Common myeloid progenitor, CD34-positive (primary cell): ENCODE results near the gene ACSM3.

Source experiments
- CTCF ChIA-PET: fragments of 350-600 bp; sonication (Branson Sonifier 250); formaldehyde crosslinking; loops from one replicate; lab custom pipeline; 2021; ENCODE audit warnings: antibody characterized with exemption; lab: Charles Lee
- POLR2A ChIA-PET: fragments of 350-600 bp; sonication (Branson Sonifier 250); formaldehyde crosslinking; loops from one replicate; lab custom pipeline; 2021; ENCODE audit warnings: antibody characterized with exemption; lab: Charles Lee
- DNase-seq, 3 donors: peaks; one replicate each; pipeline versions ENCODE4 v3.0.0 to v3.0.0-alpha.2; 2013
- H3K27ac ChIP-seq, 2 experiments: 1 replicate in 1 of 2; 2 replicates in 1 of 2; pipeline ENCODE4 v1.7.0; 2013; ENCODE audit warnings: inconsistent platforms in 2 of 2, low read length in 2 of 2, mild to moderate bottlenecking in 2 of 2, low read depth in 1 of 2, moderate library complexity in 1 of 2; ENCODE audit not compliant: severe bottlenecking in 2 of 2, insufficient read depth in 1 of 2, poor library complexity in 1 of 2
- H3K27me3 ChIP-seq, 5 experiments: replicated peaks in 2 of 5; 1 replicate in 3 of 5; 2 replicates in 2 of 5; pipeline versions ENCODE4 v1.6.1 to v1.7.0; 2013; ENCODE audit warnings: low read length in 4 of 5, mild to moderate bottlenecking in 2 of 5, moderate library complexity in 2 of 5, inconsistent platforms in 1 of 5; ENCODE audit not compliant: insufficient read depth in 5 of 5, control insufficient read depth in 4 of 5
- H3K36me3 ChIP-seq, 4 experiments: 1 replicate in 2 of 4; 2 replicates in 2 of 4; pipeline versions ENCODE4 v1.6.1 to v1.7.0; 2013; ENCODE audit warnings: low read length in 3 of 4, control low read depth in 1 of 4, mild to moderate bottlenecking in 1 of 4; ENCODE audit not compliant: control insufficient read depth in 4 of 4, insufficient read depth in 4 of 4
- H3K4me1 ChIP-seq, 4 experiments: 1 replicate in 3 of 4; 2 replicates in 1 of 4; pipeline versions ENCODE4 v1.6.1 to v1.7.1; 2013; ENCODE audit warnings: low read length in 3 of 4, mild to moderate bottlenecking in 3 of 4, control low read depth in 1 of 4, inconsistent platforms in 1 of 4, moderate library complexity in 1 of 4; ENCODE audit not compliant: control insufficient read depth in 4 of 4, insufficient read depth in 4 of 4; ENCODE audit errors: control extremely low read depth in 1 of 4
- H3K4me3 ChIP-seq, 7 experiments: 1 replicate in 4 of 7; 2 replicates in 3 of 7; pipeline versions ENCODE4 v1.5.1 to v1.7.0; 2013; ENCODE audit warnings: mild to moderate bottlenecking in 7 of 7, low read length in 6 of 7, moderate library complexity in 6 of 7, inconsistent platforms in 2 of 7, low read depth in 2 of 7, control low read depth in 1 of 7; ENCODE audit not compliant: insufficient read depth in 4 of 7, control insufficient read depth in 1 of 7; ENCODE audit errors: extremely low read depth in 1 of 7
- H3K9me3 ChIP-seq, 5 experiments: 1 replicate in 4 of 5; 2 replicates in 1 of 5; pipeline versions ENCODE4 v1.6.1 to v1.7.1; 2013; ENCODE audit warnings: low read length in 4 of 5, mild to moderate bottlenecking in 2 of 5, inconsistent platforms in 1 of 5, low read depth in 1 of 5, moderate library complexity in 1 of 5; ENCODE audit not compliant: control insufficient read depth in 4 of 5, insufficient read depth in 2 of 5; ENCODE audit errors: control extremely low read depth in 1 of 5
- WGBS: methylation state at CpG from one replicate; pipeline ENCODE4 v1.1.5; 2013; ENCODE audit not compliant: insufficient coverage; 5-methylcytosine and 5-hydroxymethylcytosine counted together

The ACSM3 gene

DNA sequence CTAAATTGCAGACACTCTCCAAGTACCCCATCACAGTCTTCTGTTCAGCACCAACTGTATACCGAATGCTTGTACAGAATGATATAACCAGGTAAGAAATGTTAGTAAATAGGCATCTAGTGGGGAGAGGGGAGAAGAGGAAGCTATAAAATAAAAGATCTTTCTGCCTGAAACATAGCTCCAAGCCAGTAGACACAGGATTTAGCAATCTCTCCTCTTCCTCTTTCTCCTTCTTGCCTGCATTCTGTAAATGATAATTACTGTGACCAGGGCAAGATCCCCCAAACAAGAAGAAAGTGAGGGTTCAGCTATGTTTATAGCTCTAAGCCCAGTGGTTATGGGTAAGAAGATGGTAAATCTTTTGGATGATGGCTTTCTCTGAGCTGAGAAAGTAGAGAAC lies 17.9 kb downstream of the ACSM3 start:
- ChIA-PET CTCF (interaction anchor here (1.7 to 2.3 kb wide), 3 partner anchors 10 to 41 kb away, joined by 5 to 7 read pairs (median 5); partner anchors contain the start of gene THUMPD1), POLR2A (no interaction called here)
- no CpG with 5 or more reads among the region's 1 CpG for WGBS
- H3K27ac ChIP-seq = no peak overlapping the region
- peaks cover 6 to 63% (median 16%) of the 10 kb centered on the region in 4 experiments for H3K36me3 ChIP-seq
- no peaks in the 10 kb centered on the region for H3K27me3 ChIP-seq
- H3K9me3 ChIP-seq = no peaks in the 10 kb centered on the region
- H3K4me3 ChIP-seq = no peak overlapping the region
- DNase-seq = no peak
- H3K4me1 ChIP-seq = peaks cover 0 to 5% (median 0%) of the 10 kb centered on the region in 4 experiments

DNA sequence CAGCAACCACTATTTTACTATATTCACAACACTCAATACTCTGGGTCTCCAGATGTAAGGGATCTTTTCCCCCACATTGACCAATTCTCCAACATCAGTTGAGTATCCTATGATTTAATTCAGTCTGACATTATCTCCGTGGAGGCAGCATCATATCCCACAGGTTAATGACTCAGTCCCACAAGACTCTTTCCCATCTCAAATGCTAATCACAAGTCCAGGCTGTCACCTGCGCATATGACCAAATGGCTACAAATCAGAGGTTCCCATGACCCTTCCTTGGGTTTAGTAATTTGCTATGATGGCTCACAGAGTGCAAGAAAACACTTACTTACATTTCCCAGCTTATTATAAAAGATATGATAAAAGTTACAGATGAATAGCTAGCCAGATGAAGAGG lies 18.7 kb downstream of the ACSM3 start:
- CTCF ChIA-PET = interaction anchor here (1.2 to 2.3 kb wide), 4 partner anchors 10 to 41 kb away, joined by 5 to 7 read pairs (median 6); partner anchors contain the start of gene THUMPD1
- Histone ChIP-seq H3K36me3 (peaks cover 6 to 61% (median 13%) of the 10 kb centered on the region in 4 experiments), H3K9me3 (no peaks in the 10 kb centered on the region), H3K27me3 (no peaks in the 10 kb centered on the region), H3K4me1 (peaks cover 0 to 5% (median 0%) of the 10 kb centered on the region in 4 experiments), H3K27ac (no peak overlapping the region), H3K4me3 (no peak overlapping the region)
- WGBS = 100% methylated on average over 1 of the region's 2 CpGs
- DNase-seq = no peak
- POLR2A ChIA-PET = no interaction called here

DNA sequence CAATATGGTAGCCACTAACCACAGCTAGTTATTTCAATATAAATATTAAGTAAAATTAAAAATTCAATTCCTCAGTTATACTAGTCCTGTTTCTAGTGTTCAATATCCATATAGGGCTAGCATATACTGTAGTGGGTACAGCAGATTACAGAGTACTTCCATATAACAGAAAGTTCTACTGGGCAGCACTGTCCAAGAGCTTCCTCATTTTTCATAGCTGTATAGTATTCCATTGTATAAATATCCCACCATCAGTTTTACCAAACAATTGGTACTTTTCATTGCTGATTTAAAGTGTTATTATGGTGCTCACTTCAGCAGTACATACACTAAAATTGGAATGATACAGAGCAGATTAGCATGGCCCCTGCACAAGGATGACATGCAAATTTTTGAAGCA lies 20.4 kb downstream of the ACSM3 start:
- Histone ChIP-seq H3K4me3 (no peak overlapping the region), H3K9me3 (no peaks in the 10 kb centered on the region), H3K4me1 (peaks cover 0 to 5% (median 0%) of the 10 kb centered on the region in 4 experiments), H3K36me3 (peaks cover 0 to 46% (median 8%) of the 10 kb centered on the region in 4 experiments), H3K27me3 (no peaks in the 10 kb centered on the region), H3K27ac (no peak overlapping the region)
- no peak for DNase-seq
- ChIA-PET CTCF (interaction anchor here (2.0 kb wide), 1 partner anchor 10 kb away, joined by 6 read pairs; no protein-coding TSS in a partner anchor), POLR2A (no interaction called here)

DNA sequence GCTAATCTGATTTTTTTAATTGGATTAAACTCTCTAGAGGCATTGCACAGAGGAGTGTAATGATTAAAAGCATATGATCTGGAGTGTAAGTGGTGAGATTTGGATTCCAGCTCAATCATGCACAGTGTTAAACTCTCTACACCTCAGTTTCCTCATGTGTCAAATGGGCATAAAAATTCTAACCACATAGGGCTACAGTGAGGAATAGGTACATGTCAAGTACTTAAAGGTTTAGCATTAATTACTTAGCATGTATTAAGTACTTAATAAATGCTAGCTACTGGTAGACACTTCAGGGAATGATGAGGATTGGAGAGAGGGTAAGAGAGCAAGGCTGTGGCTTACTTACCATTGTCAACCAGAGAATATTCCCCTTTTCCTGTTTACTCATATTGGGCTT lies 25.3 kb downstream of the ACSM3 start:
- H3K4me3 ChIP-seq = no peak overlapping the region
- peaks cover 0 to 33% (median 7%) of the 10 kb centered on the region in 4 experiments for H3K36me3 ChIP-seq
- no peaks in the 10 kb centered on the region for H3K27me3 ChIP-seq
- ChIA-PET POLR2A (no interaction called here), CTCF (interaction anchor here (8.4 kb wide), 1 partner anchor 12 kb away, joined by 67 read pairs; no protein-coding TSS in a partner anchor)
- H3K27ac ChIP-seq = no peak overlapping the region
- H3K9me3 ChIP-seq = no peaks in the 10 kb centered on the region
- DNase-seq = no peak
- no peaks in the 10 kb centered on the region for H3K4me1 ChIP-seq

DNA sequence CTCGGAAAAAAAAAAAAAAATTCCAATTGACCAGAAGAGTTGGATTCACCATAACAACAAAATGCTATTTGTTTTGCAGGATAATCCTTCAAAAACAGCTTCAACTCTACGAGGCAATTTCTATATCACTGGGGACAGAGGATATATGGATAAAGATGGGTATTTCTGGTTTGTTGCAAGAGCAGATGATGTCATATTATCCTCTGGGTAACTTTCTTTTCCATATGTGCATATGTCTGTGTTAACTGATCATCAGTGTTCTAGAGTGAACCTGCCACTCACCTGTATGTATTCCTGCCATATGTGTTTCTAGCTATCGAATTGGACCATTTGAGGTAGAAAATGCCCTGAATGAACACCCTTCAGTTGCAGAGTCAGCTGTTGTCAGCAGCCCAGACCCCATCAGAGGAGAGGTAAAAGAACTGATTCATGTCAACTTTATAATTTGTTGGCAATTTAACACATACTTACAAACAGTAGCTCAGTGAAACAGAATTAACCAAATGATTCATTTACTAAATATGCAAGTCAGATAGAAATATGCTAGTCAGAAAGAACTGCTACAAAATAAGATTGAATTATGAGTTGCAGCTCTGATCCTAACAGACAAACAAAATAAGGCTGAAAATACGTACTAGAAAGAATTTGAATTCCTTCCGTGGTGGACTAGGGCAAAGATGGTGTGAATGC lies 28.3 kb downstream of the ACSM3 start:
- H3K4me3 ChIP-seq = no peak overlapping the region
- DNase-seq = no peak
- H3K9me3 ChIP-seq = no peaks in the 10 kb centered on the region
- no peaks in the 10 kb centered on the region for H3K27me3 ChIP-seq
- 100% methylated on average over 2 of the region's 5 CpGs for WGBS
- no peak overlapping the region for H3K27ac ChIP-seq
- peaks cover 3 to 26% (median 11%) of the 10 kb centered on the region in 4 experiments for H3K36me3 ChIP-seq
- ChIA-PET POLR2A (interaction anchor here (0.6 kb wide), 1 partner anchor 181 kb away, joined by 3 read pairs; no protein-coding TSS in a partner anchor), CTCF (interaction anchor here (1.4 to 8.4 kb wide), 4 partner anchors 10 to 31 kb away, joined by 3 to 67 read pairs (median 8); no protein-coding TSS in a partner anchor)
- H3K4me1 ChIP-seq = no peaks in the 10 kb centered on the region

DNA sequence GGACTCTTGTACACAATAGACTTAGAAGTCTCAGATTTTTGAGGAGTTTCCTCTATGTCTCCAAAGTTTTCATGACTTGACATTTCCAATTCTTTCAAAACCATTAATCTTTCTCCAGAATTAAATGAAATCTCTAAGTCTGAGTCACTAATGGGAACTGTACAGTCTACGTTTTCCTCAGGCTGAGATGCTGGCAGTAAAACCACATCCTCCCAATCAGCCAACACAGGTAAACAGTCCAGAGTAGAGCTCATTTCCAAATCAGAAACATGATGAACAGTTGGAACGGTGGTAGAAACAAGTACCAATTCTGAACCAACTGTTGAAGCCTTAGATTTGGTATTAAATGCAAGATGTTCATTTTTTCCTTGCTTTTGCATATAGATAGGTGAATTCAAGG lies 34.5 kb downstream of the ACSM3 start:
- no peaks in the 10 kb centered on the region for H3K27me3 ChIP-seq
- peak in 2 of 3 donors; percentile 38 for DNase-seq
- no peaks in the 10 kb centered on the region for H3K9me3 ChIP-seq
- 0% methylated on average over 2 of the region's 2 CpGs for WGBS
- H3K36me3 ChIP-seq = peaks cover 6 to 37% (median 16%) of the 10 kb centered on the region in 4 experiments
- peaks cover 0 to 24% (median 2%) of the 10 kb centered on the region in 4 experiments for H3K4me1 ChIP-seq
- H3K27ac ChIP-seq = no peak overlapping the region
- POLR2A ChIA-PET = no interaction called here
- no peak overlapping the region for H3K4me3 ChIP-seq
- CTCF ChIA-PET = interaction anchor here (0.6 to 2.4 kb wide), 6 partner anchors 11 to 286 kb away, joined by 3 to 8 read pairs (median 5); no protein-coding TSS in a partner anchor

DNA sequence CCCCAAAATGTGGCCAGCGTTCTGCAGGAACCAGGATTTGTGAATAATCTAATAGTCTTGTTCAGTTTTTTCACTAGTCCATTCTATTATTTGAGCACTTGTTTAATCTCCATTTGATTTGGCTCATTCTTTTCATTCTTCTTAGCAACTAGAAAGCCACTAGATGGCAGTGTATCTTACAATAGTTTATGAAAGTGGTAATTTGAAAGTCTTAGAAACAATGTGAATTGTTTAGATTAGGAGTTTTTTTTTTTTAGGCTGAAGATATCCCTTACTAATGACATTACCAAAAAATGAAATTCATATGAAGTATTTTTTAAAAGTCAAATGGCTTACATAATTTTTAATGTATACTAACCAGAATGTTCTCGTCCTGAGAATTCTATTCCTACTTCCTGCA lies 35.8 kb downstream of the ACSM3 start:
- H3K4me1 ChIP-seq = peaks cover 0 to 24% (median 7%) of the 10 kb centered on the region in 4 experiments
- H3K27me3 ChIP-seq = no peaks in the 10 kb centered on the region
- no CpG with 5 or more reads among the region's 2 CpGs for WGBS
- H3K4me3 ChIP-seq = no peak overlapping the region
- peaks cover 6 to 38% (median 10%) of the 10 kb centered on the region in 4 experiments for H3K36me3 ChIP-seq
- peak; percentile 31 to 67 (median 52) for DNase-seq
- no peak overlapping the region for H3K27ac ChIP-seq
- ChIA-PET CTCF (interaction anchor here (1.0 to 2.4 kb wide), 9 partner anchors 12 to 284 kb away, joined by 3 to 8 read pairs (median 4); no protein-coding TSS in a partner anchor), POLR2A (no interaction called here)
- no peaks in the 10 kb centered on the region for H3K9me3 ChIP-seq
